HG03575 (cell line): ENCODE data around the gene MST1.

Experiments
- ATAC-seq: cut with Tn5 transposase; IDR thresholded peaks from one replicate; pipeline ENCODE4 v1.9.1; 2021; ENCODE audit not compliant: unreplicated experiment, insufficient number of reproducible peaks, low FRiP score; ENCODE audit errors: extremely low read depth

MST1 gene

DNA sequence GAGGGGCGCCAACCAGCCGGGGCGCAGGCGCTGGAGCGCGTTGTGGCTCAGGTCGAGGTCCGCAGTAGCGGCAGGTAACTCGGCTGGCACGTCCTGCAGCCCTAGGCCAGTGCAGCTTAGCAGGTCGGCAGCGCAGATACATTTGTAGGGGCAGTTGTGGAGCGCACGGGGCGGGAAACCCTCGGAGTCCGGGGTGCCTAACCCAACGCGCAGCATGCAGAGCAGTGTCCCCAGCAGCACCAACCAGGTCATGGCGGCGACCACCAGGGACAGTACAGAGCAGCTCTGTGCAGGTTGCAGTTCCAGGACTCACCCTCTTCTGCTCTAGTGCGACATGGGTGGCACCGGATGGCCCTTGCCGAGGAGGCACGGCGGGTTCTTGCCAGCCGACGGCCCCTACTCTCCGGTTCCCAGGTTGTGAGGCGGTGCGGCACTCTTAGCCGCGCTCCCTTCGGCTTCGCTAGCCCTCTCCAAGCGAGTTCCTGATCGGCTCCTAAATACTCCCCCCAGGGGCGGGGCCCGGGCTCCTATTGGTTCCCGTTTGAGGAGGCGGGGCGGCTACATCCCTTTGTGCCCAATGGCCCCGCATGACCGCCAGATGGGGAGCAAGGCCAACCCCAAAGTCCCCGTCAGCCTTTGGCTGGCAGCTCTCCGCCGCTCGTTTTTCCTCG is 30.1 kb upstream of the MST1 start, which contains the start of gene AMIGO3:
AMIGO3 (minus strand) TSS at position 471 of the 671 bp plus-strand sequence; CDS start at position 252, 219 bp downstream.
- ATAC-seq, result no peak

DNA sequence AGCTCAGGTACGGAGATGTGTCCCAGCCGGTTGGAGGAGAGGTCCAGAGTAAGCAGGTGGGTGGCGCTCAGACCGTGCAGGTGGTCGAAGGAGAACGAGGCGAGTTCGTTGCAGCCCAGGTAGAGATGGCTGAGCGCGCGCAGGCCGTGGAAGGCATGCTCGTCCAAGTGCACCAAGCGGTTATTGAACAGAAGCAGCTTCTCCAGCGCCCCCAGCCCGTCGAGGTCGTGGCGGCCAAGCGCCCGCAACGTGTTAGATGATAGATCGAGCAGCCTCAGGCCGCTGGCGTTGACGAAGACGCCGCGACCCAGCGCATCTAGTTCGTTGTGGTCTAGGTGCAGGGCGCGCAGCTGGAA is 29.6 kb upstream of the MST1 start:
- no peak for ATAC-seq

DNA sequence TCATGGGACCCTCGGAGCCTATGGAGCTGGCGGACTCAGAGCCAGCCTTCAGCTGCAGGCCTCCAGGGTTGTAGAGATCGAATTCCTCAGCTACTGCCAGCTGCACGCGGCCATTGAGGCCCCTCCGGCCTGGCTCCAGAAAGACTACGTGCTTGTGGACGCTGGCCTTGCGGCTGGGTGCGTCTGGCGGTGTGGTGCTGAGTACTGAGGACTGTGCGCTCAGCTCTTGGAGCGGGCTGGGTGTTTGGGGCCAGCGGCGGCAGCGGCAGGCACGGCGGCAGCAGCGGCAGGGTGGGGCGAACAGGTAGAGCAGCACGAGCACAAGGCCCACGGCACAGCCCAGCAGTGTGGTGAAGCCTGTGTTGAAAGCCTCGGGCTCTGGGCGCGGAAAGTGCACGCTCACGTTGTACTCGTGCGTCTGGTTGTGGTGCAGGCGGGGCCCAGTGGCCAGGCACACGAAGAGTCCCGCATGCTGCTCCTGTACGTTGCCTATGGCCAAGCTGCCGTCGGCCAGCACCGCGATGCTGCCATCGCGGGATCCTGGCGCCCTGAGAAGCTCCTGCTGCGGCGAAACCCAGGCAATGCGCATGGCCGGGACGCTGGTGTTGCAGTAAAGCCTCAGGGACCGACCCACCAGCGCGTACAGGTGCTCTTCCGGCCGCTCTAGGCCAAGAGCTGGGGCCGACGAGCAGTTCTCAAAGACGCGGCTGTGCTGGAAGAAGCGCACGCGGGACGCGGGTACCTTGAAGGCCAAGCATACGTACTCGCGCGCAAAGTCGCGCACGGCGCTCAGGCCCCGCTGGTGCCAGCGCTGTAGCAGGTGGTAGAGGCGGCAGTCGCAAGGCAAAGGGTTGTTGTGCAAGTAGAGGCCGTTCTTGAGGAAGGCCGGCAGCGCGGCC is 28.9 kb upstream of the MST1 start:
- no peak for ATAC-seq

DNA sequence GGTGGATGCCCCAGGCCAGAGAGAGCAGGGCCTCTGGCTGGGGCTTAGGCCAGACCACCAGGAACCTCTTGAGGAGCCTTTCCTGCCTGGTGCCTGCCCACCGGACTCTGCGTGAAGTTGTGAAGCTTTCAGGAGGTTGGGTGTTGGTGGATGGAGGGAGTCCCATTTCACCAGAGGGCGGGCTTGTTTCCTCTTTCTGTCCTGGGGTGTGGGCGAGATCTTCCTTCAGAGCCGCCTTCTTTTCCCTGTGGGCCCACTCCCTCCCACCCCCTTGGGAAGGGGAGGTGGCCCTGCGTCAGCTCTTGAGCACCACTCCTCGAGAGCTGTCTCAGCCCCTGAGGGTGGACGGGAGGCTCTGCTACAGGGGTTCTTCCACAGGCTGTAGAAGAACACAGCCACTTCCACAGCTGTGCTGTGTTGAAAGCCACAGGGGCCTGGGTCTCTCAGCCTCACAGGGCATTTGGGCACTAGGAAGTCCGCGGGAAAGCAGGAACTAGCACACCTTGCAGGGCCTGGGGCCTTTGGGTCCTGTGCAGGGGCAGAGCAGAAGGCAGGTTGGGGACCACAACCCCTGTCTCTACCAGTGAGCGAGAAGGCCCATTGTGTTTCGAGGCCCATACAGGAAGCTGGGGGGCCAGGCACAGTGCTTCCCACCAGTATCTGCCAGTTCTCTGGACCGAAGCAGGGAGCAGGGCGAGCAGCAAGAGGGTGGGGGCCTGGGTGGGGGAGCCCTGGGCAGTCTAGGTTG is 28.1 kb upstream of the MST1 start:
- ATAC-seq, result no peak

DNA sequence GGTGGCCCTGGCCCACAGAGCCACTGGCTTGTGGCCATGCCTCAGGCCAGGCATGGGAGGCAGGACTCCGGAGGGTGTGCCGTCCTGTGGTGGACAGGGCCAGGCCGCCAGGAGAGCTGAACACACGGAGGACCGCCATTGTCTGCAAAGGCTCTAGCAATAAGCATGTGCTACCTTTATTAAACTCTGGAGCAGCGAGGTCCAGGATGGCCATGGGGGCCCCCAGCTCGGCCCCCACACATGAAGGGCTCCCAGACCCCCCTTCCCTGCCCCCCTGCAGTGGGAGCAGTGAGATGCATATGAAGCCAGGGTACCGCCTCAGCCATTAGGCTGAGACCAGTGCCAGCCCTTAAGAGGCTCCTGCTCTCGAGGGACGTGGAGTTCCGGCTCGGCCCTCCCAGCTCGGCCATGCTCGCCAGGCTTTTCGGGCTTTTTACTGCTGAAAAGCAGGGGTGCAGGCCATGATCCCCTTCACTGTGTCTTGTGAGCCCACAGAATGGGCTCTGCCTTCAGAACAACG is 27.5 kb upstream of the MST1 start:
- no peak for ATAC-seq

DNA sequence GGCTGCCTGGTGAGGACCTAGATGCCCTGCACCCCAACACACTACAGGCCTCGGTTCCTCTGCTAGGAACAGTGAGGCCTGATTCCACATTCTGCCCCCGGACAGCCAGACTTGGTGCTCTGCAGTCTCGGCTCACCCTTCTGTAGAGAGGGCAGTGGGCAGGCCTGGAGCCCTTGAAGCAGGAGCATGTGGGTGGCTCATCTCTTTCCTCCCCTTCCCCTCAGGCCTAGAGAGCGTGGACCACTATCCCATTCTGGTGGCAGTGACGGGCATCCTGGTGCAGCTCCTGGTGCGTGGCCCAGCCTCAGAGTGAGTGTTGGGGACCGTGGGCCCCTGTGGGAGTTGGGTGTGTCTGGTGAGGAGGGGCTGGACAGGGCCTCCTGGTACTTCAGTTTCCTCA is 26.9 kb upstream of the MST1 start:
- no peak for ATAC-seq

DNA sequence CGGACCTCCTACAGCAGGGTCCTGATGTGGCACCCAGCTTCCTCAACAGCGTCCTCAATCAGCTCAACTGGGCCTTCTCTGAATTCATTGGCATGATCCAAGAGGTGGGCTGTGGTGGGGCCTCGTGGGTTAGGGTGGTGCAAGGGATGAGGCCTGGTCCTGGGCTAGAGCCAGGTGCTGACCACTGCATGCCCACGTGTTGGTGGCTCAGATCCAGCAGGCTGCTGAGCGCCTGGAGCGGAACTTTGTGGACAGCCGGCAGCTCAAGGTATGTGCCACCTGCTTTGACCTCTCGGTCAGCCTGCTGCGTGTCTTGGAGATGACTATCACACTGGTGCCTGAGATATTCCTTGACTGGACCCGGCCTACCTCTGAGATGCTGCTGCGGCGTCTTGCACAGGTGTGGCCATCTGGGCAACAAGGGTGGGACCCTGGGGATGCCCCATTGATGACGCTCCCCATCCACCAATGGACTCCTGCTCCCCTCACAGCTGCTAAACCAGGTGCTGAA is 26.4 kb upstream of the MST1 start:
- ATAC-seq, result no peak

DNA sequence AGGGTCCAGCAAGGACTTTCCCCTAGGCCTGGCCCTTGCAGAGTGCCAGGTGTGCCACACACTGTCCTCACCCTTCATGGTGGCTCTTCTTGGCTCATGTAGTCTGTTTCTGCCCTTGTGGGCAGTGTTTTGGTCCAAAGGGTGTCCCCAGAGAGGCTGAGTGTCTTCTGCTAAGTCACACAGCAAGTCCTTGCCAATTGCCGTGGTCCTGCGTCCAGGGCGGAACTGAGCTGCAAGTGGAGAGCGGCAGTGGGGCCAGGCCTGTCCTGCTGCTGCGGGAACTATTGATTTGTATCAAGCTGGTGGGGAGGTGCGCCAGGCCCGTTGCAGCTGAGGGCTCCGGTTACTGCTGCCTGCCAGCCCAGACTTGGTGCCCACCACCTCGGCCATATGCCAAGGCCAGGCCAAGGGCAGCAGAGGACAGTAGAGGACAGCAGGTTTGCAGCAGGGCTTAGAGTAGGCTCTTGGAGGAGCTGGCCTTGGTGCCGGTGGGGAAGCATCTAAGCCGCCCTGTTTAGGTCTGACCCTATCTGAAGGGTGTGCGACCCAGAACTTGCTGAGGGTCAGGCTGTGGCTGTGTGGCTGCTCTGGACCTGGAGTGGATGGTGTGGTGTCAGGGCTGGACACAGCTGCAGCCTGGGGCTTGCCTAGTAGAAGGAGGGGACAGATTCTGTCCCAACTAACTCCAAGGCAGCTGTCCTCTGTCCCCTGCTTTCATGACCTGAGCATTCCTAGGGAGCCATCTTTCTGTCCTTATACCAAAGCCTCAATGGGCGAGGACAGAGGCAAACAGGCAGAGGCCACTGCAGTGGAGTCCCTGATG is 25.7 kb upstream of the MST1 start:
- no peak for ATAC-seq

DNA sequence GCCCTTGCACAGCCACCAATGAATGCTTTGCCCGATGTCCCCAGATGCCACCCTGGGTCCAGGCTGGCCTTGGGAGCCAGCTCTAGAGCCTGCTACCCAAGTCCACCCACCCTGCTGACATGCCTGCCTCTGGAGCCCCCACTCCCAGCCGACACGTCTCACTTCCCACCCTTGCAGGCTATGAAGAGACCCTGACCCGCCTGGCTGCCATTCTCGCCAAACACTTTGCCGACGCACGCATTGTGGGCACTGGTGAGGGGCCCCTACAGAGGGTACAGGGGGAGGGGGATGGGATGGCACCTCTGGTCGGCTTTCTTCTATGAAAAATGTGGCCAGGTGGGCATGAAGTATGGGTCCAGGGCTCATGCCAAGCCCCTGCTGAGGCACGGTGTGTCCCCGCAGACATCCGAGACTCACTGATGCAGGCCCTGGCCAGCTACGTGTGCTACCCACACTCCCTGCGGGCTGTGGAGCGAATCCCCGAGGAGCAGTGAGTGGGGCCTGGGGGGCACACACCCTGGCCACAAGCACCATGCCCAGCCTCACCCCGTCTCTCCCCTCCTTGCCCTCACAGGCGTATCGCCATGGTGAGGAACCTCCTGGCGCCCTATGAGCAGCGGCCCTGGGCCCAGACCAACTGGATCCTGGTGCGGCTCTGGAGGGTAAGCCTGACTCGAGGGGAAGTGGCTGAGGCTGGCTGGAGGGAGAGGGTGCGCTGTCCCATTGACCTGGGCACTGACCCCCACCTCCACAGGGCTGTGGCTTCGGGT is 24.2 kb upstream of the MST1 start:
- no peak for ATAC-seq

DNA sequence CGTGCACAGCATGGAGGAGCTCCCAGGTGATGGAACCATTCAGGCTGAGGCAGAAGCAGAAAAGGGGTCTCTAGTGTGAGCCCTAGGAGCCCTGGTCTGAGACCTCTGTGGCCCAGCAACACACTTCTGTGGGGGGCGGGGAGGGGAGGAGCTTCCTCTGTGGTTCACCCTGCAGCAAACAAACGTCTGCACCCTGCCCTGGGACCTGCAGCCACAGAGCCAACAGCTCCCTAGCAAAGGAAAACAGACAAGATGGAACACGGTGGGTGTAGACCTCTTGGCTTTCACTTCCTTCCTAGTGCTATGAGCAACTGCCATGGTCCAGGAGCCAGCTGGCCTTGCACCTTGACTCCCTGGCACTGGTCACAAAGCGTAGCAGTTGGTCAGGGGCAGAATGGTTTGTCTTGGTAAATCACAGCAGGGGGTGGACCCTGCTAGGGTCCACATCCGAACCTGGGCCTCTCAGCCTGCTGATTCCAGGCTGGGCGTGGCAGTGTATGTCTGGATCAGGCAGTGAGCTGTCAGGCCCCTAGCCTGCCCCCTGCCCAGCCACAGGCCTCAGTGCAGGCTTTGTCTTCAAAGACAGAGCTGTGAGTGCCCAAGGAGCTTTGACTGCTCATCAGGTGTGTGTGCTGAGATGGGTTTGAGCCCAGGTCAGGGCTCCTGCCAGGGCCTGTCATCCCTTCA is 23.5 kb upstream of the MST1 start:
- ATAC-seq, result no peak

DNA sequence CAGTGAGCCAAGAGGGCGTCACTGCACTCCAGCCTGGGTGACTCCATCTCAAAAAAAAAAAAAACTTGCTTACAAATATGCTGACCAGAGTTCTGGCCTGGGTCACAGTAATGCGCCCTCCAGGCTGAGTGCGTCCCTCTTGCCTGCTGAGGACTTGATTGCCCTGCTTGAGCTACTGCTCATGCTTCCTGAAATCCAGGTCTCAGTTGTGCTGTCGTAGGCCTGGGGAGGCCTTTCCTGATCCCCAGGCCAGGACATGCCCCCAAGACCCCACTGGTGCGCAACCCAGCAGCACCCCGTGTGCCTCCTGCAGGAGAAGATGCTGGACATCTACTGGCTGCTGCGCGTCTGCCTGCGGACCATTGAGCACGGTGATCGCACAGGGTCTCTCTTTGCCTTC is 22.9 kb upstream of the MST1 start:
- no peak for ATAC-seq

DNA sequence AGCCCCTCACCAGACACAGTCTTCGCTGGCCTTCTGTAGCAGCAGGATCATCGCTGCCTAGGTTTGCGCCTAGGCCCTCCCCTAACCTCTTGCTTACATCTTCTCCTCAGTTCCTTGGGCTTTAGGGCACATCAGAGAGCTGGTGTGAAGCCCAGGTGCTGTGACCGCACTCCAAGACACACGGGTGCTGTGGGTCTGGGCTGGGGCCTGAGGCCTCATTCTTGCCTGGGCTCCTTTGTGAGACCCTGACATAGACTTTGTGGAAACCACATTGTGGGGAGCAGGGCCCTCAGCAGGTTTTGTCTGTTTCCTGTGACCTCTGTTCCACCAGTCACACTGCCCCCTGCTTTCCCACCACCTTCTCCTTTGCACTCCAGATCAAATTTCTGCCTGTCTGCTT is 22.2 kb upstream of the MST1 start:
- ATAC-seq, result no peak

DNA sequence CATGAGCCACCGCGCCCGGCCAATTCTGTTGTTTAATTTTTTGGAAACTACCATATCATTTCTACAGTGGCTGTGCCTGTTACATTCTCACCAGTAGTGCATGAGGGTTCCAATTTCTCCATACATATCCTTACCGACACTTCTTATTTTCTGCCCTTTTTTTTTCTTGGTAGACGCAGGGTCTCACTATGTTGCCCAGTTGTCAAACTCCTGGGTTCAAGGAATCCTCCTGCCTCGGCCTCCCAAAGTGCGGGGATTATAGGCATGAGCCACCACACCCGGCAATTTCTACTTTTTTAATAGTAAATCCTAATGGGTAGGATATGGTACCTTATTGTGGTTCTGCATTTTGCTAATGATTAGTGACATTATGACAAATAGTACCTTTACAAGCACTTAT is 20.6 kb upstream of the MST1 start:
- ATAC-seq, result no peak

DNA sequence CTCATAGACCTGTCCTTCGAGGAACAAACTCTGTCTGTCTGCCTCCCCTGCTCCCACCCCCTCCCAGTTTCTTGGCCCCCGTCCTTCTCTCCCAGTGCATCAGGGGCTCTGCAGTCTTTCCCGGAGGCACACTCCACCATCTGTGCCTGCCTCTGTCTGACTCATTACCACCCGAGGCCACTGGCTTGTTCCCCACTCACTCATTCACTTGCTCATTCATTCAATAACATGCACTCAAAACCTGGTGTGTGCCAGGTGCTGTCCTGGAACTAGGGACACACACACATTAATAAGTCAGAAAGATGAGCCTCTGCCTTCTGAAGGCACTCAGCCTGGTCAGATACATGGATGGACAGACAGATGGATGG is 17.8 kb upstream of the MST1 start:
- no peak for ATAC-seq

DNA sequence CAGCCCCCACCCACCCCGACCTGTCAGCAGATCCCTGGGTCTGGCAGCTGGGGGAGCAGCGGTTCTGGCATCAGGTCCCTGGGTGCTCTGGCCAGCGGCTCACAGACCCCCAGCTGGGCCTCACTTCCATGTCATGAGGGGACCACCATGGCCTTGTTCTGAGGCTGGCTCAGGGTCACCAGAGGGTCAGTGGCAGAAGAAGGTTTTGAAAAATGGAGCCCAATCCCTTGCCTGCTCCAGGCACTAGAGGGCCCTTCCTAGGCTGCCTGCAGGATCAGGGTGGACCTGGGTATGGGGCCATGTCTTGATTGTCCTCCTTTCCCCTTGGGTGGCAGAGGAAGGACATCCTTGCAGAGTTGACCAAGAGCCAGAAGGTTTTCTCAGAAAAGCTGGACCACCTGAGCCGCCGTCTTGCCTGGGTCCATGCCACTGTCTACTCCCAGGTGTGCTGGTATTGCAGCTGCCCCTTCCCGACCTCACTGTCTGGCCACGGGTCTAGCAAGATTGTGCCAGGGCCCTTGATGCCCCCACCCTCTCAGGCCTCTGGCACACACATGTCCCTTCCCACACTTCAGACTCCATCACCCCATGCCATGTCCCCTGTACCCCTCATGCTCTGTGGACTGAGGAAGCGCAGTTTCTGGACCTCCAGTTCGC is 17.3 kb upstream of the MST1 start:
- no peak for ATAC-seq

DNA sequence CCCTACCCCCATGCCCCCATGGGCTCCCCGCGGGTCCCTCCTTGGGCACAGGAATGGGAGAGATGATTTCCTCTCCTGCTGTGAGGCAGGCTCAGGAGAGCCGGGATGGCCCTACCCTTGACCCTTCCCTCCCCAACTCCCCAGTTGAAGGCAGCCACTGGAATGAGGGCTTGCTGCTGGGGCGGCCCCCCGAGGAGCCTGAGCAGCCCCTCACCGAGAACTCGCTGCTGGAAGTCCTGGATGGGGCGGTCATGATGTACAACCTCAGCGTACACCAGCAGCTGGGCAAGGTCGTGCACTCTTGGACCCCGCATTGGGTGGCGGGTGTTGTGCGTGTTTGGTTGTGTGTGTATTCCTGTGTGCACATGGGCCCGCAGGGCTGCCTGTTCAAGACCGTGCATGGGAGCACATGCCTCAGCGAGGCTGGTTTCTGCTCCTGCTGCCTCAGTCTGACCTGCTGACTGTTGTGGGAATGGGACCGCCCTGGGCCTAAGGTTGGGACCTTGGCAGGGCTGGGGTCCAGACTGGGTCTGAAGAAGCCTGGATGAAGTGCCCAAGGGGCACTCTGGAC is 16.2 kb upstream of the MST1 start:
- no peak for ATAC-seq

DNA sequence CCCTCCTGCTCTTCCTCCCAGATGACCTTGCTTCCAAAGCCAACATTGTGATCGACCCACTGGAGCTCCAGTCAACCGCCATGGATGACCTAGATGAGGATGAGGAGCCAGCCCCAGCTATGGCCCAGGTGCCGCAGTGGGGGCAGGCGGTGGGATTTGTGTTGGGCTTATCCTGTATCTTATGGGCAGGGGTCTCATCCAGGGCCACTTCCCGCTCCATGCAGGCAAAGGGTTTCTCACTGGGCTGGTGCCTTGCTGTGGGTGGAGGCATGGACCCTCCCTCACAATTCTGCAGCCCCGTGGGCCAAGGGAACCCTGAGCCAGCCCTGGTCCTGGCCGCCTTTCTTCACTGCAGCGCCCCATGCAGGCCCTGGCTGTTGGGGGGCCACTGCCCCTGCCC is 15.4 kb upstream of the MST1 start:
- no peak for ATAC-seq
